HG03432 (cell line): Measurements from ENCODE around the gene BLVRB.
A peak's percentile ranks its signal among the peaks of the same experiment; 100 is the strongest.
"Not testable (repeated sequence)": the region's sequence is repeated elsewhere in the genome, so short reads cannot be mapped to it uniquely, and the experiment has no call there.

Experiments
- ATAC-seq: cut with Tn5 transposase; IDR thresholded peaks from one replicate; pipeline ENCODE4 v1.9.1; 2021; ENCODE audit warnings: mild to moderate bottlenecking, moderate library complexity; ENCODE audit not compliant: unreplicated experiment

The BLVRB gene

GRCh38 chr19:40465557-40466218, at the start of gene BLVRB:
TSS of gene BLVRB (minus strand) at chr19:40465745. CDS start at chr19:40465688, 57 bp downstream.
- peak; percentile 84 for ATAC-seq

DNA sequence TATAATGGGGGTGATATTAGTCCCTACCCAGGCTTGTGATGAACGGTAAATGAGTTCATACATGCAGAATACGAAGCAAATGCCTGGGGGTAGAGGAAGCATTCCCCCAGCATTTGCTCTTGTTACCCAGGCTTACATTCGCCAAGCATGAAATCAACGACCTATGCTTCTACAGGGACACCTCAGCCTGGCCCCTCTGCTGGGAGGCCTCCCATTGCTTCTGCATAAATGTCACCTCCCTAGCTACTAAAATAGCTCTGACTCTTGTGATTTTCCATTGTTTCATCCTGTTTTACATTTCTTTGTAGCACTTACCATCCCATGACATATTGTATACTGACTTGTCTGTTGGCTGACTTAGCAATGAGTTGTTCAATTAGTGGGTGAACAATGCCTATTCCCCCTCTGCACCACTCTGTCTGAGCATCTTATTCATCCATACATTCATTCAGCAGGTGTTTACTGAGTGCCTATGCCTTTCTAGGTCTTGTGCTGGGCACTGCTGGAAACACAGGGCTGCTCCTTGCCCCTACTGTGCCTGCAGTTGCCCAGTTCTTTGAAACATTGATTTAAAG, 48.3 kb upstream of the BLVRB start:
- no peak for ATAC-seq

- no peak for ATAC-seq
Observed at GRCh38 chr19:40513345-40513678, 47.8 kb upstream of the BLVRB start.

DNA sequence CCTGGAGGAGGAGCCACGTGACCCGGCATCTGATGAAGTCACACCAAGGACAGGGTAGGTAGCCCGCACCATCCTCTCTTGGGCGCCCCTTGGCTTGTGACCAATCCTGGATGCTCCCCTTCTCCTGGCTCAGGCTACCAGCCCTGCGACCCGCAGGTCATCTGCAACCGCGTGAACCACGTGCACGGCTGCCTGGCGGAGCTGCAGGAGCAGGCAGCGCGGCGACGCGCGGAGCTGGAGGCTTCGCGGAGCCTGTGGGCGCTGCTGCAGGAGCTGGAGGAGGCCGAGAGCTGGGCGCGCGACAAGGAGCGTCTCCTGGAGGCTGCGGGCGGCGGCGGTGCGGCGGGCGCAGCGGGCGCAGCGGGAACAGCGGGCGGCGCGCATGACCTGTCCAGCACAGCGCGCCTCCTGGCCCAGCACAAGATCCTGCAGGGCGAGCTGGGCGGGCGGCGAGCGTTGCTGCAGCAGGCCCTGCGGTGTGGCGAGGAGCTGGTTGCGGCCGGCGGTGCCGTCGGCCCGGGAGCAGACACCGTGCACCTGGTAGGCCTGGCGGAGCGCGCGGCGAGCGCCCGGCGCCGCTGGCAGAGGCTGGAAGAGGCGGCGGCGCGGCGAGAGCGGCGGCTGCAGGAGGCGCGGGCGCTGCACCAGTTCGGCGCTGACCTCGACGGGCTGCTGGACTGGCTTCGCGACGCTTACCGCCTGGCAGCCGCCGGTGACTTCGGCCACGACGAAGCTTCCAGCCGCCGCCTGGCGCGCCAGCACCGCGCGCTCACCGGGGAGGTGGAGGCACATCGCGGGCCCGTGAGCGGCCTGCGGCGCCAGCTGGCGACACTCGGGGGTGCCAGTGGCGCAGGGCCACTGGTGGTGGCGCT, 47.2 kb upstream of the BLVRB start:
- no peak for ATAC-seq

DNA sequence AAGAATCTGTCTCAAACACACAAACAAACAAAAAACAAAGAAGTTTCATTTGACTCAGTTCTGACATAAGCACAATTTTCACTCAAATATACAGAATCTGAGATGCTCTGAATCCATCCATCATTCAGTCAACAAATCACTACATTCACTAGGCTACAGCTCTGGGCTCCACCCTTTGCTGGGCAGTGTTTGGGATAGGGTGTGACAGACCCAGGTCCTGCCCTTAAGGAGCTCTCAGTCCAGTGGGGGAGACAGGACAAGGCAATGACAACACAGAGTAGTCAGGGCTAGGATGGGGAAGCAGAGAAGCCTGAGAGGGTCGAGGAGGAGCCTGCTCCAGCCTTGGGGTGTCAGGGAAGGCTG, 46.5 kb upstream of the BLVRB start:
- ATAC-seq, result no peak

GRCh38 chr19:40511487-40511886, 45.9 kb upstream of the BLVRB start:
- no peak for ATAC-seq

- no peak for ATAC-seq
Observed at GRCh38 chr19:40510526-40511115, 45.1 kb upstream of the BLVRB start.

- no peak for ATAC-seq
Observed at GRCh38 chr19:40508739-40509260, 43.3 kb upstream of the BLVRB start.

DNA sequence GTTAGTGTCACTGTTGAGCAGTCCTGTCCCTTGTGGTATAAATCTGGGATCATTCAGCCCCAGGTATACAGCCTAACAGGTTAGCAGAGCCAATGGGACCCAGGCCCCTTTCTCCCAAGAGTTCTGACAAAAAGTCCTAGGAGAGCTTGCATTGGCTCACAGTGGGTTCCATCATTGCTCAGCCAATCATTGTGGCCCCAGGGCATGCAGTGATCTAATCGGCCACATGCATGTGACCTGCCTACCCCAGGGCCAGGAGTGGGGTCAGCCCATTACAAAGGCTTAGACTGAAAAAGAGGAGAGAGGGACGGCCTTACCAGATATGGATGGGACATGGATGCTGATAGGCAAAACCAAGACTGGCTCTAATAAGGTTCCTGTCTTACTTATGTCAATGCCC, 42.3 kb upstream of the BLVRB start:
- ATAC-seq, result no peak

GRCh38 chr19:40506099-40506498, 40.6 kb upstream of the BLVRB start:
- ATAC-seq, result no peak

GRCh38 chr19:40503320-40503695, 37.8 kb upstream of the BLVRB start:
- no peak for ATAC-seq

DNA sequence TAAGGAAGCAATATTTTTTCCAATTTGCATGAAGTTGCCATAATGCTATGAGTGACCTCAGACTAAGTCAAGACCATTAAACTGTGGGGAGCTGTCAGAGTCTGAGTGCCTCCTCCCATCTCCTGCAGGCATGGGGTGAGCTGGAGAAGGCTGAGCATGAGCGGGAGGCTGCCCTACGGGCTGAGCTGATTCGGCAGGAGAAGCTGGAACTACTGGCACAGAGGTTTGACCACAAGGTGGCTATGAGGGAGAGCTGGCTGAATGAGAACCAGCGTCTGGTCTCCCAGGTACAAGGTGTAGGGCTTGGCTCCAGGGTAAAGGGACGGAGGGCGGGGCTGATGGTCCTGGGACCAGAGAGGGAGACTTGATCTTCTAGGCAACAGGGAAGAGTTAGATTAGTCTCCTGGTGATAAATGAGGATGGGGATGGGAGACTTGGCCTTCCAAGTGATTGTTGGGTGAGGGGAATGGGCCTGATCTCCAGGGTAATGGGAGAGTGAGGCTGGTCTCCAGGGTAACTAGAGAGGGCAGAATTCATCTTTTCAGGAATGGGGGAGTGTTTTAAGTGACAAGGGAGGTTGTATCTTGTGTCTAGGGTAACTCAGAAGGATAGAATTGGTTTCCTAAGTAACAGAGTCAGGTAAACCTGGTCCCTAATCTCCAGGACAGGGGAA, 37.2 kb upstream of the BLVRB start:
- no peak for ATAC-seq

GRCh38 chr19:40502081-40502480, 36.5 kb upstream of the BLVRB start:
- ATAC-seq, result no peak

- ATAC-seq, result no peak
Observed at GRCh38 chr19:40501599-40501998, 36.1 kb upstream of the BLVRB start.

DNA sequence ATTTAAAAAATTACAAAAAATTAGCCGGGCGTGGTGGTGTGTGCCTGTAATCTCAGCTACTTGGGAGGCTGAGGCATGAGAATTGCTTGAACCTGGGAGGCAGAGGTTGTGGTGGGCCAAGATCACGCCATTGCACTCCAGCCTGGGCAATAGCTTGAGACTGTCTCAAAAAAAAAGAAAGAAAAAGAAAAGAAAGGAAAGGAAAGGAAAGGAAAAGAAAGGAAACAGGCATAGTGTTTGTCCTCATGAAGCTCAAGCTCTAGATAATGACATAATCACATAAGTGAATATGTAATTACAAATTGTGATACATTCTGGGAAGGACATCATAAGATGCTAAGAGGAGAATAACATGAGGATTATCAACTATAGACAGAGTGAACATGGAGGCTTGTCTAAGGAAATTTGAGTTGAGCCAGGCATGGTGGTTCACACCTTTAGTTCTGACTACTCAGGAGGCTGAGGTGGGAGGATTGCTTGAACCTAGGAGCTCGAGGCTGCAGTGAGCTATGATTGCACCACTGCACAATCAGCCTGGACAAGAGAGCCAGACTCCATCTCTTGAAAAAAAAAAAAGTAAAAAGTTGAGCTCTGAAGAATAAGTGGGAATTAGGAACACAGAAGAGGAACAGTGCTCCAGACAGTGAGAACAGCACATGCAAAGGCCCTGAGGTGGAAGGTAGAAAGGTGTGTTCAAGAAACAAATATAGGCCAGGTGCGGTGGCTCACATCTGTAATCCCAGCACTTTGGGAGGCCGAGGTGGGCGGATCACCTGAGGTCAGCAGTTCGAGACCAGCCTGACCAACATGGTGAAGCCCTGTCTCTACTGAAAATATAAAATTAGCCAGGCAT, 35.4 kb upstream of the BLVRB start:
- not testable (repeated sequence) for ATAC-seq

GRCh38 chr19:40499320-40499719, 33.8 kb upstream of the BLVRB start:
- ATAC-seq, result no peak

DNA sequence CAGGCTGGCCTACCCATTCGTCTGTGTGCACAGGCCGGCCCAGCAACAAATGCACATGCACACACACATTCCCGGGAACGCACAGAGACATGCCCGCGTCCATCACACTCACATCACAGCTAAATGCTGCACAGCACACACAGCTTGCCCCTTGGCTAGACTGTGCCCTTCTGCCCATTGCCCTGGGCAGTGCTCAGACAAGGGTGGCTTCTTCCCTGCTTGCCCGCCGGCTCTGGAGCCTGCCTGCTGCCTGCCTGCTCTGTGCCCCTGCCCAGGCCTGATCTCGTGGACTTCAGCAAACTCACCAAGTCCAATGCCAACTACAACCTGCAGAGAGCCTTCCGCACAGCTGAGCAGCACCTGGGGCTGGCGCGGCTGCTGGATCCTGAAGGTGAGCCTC, 31.7 kb upstream of the BLVRB start:
- ATAC-seq, result no peak

DNA sequence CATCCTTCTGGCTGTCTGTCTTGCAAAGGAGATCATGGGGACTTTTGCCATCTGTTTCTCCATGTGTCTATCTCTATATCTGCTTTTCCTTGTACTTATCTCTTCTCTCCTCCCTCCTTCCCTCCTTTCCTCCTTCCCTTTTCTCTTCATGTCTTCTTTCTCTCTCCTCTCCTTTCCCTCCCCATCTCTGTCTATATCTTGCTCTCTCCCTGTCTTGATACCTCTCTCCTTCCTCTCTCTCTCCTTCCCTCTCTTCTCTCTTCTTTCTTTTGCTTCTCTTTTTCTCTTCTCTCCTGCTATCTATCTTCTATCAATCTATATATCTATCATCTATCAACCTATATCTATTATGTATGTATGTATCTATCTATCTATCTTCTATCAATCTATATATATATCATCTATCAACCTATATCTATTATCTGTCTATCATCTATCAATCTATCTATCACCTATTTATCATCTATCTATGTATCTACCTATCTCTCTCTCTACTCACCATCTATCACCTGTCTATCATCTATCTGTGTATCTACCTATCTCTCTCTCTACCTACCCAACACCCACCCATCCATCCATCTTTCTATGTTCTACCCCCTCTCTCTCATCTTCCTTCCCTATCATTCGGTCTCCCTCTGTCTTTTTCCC, 28.8 kb upstream of the BLVRB start:
- no peak for ATAC-seq

DNA sequence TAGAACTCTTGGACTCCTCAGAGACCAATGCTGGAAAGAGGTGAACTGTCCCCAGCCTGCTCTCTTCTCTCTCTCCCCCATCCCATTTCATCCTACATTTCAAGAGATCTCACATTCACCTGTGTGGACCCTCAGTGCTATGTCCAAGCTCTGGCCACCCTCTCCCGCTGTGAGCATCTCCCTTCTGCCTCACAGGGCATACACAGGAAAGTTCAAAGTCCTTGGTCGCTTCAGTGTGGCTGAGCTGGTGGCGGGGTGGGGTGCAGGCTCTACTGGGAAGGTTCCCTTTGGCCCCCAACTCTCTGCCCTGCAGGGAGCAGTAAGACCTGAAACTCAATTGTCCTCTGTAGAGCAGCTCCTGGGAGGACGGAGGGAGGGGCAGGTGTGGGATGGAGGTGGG, 28.2 kb upstream of the BLVRB start:
- ATAC-seq, result no peak

DNA sequence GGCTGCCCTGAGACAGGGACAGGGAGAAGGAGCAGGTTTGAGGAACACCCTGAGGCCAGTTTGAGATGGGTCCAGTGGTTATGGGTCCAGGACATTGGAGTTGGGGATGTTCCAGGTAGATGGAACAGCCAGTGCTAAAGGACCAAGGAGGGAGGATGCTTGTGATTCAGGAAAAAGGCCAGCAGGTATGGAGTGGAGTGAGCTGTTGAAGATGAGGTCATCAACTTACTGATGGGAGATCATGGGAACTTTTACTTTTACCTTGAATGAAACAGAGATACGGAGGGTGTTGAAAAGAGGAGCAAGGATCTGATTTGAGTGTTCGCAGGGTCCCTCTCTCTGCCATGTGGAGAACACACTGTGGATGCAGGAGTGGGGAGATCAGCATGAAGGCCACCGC, 26.7 kb upstream of the BLVRB start:
- no peak for ATAC-seq
